SKM-1 treated with dmso at 0.1 percent for 144 hours (cell line): ENCODE results near the gene MACF1.
A peak's percentile ranks its signal among the peaks of the same experiment; 100 is the strongest.
"Not testable (repeated sequence)": the region's sequence is repeated elsewhere in the genome, so short reads cannot be mapped to it uniquely, and the experiment has no call there.

ENCODE experiments used
- DNase-seq: peaks from one replicate; lab custom pipeline; 2025; ENCODE audit not compliant: unreplicated experiment; lab: John Stamatoyannopoulos, UW

Gene MACF1

GRCh38 chr1:39488793-39489566 is 284.5 kb downstream of the MACF1 start:
- DNase-seq, result no peak

- no peak for DNase-seq
These were observed 285.2 kb downstream of the MACF1 start for GRCh38 chr1:39489567-39490239.

- no peak for DNase-seq
These were observed 286.2 kb downstream of the MACF1 start for GRCh38 chr1:39490596-39491145.

- DNase-seq, result peak; percentile 16
These were observed 286.8 kb downstream of the MACF1 start, which contains the start of gene BMP8A for GRCh38 chr1:39491146-39491921. Gene BMP8A (plus strand): TSS chr1:39491636. CDS start chr1:39491992, 356 bp downstream.

DNA sequence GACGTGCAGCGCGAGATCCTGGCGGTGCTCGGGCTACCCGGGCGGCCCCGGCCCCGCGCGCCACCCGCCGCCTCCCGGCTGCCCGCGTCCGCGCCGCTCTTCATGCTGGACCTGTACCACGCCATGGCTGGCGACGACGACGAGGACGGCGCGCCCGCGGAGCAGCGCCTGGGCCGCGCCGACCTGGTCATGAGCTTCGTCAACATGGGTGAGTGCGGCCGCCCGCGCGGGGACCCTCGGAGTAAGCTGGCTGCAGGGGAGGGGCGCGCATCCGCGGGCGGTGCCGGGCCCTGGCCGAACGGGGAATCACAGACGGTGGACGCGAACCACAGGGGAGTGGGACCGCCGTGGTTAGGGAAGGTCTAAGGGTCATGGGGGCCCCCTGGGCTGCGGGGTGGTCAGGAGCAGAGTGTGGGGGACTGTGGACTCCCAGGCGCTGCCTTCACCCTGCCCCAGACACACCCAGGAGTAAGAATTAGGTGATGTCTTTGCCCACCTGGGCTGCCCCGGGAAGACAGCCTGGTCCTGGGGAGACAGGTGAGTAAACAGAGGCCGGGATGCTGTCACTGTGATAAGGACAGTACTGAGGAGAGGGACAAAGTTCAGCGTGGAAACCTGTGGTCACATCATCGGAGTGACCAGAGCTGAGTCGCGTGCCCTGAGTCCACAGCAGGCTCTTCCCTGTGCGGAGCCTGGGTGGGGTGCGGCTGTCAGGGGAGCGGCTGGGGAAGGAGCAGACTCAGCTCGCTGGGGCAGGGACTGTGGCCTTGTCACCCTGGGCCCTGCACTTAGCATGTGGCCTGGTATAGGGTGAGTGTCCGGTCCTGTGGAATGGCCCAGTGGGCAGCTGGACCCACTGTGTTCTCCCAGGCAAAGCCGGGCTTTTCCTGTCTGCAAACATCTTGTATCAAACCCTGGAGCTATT is 287.9 kb downstream of the MACF1 start:
- not testable (repeated sequence) for DNase-seq

- DNase-seq, result not testable (repeated sequence)
These were observed 288.7 kb downstream of the MACF1 start for GRCh38 chr1:39493043-39493810.

- DNase-seq, result no peak
These were observed 290.3 kb downstream of the MACF1 start for GRCh38 chr1:39494671-39495410.

DNA sequence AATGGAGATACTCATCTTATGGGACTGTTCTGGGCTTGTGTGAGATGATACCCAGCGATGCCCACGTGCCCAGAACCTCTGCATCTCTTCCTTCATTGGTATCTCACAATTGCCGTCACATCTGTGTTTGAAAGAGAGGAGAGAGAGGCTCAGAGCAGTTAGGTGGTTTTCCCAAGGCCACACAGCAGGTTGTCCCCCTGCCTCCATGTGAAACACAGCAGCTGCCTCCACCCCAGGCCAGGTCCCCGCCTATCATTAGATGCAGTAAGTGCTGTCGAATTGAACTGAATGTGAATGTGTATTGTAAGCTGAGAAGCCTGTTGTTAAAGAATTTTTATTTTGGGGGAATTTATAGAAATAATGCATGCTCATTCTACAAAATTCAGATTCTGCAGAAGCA is 292.0 kb downstream of the MACF1 start:
- DNase-seq, result not testable (repeated sequence)

- DNase-seq, result no peak
These were observed 293.1 kb downstream of the MACF1 start for GRCh38 chr1:39497585-39497984.

DNA sequence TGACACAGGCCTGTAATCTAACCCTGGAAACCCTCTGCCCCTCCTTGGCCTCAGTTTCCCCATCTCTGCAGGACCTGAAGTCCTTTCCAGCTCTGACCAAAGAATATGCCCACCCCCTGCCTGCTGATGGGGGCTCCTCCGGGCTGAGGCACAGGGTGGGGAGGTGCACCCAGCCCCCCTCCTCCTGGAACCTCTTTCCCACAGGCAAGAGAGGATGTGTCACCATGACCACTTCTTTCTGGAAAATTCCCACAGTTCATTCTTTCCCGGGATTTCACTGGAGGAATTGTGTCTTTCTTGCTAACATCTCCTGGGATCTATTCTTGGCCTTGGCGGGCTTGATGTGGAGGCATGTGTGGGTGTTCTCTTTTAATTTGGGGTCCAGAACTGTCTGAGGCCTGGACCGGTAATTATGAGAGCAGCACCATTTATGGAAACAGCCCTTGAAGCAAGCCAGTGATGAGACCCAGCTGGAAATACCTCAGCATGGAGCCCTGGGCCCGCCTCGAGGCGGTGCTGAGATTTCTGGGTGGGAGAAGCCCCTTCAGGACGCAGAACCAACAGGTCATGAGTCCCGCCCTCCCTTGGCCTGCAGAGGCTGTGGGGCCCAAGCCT is 293.7 kb downstream of the MACF1 start:
- not testable (repeated sequence) for DNase-seq

- DNase-seq, result not testable (repeated sequence)
These were observed 294.3 kb downstream of the MACF1 start for GRCh38 chr1:39498821-39499220.

DNA sequence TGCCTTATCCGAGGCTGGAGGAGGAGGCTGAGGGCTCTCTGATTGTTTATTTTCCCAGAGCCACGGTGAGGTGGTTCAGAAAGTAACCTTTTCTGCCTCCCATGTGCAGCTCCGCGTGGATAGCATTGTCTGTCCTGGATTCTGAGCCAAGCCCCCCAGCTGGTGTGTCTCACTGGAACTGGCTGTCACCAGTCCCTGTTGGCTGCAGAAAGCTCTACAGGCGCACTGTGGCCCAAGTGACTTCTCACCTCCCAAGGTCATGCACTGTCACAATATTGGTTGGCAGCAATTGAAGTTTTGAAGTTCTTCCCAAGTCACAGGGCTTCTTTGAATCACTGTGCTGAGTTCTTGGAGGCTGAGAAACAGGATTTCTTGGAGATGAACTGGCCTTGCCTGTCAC is 295.2 kb downstream of the MACF1 start:
- DNase-seq, result no peak

DNA sequence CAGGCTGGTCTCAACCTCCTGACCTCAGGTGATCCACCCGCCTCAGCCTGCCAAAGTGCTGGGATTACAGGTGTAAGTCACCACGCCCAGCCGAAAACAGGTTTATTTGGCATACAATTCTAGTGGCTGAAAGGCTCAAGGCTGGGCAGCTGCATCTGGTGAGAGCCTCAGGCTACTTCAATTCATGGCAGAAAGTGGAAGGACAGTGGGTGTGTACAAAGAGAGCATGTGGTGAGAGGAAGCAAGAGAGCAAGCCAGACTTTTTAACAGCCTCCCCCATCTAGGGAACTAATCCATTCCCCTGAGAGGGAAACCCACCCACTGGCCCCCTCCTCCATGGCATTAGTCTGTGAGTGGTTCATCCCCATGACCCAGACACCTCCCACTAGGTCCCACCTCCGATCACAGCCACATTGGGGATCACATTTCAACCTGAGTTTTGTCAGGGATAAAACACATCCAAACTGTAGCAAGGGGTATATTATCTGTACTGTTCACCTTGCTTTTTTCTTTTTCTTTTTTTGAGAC is 296.4 kb downstream of the MACF1 start:
- DNase-seq, result no peak

GRCh38 chr1:39501666-39502065 is 297.2 kb downstream of the MACF1 start:
- DNase-seq, result no peak

DNA sequence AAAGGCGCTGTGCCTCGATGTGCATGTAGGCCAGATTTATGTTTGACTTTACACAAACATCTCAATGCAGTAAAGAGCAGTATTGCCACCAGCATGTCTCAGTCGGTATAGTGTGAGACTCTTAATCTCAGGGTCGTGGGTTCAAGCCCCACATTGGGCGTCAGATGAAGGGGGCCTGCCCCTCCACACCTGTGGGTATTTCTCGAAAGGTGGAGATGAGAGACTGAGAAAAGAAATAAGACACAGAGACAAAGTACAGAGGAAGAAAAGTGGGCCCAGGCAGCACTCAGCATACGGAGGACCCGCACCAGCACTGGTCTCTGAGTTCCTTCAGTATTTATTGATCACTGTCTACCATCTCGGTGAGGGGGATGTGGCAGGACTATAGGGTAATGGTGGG is 299.9 kb downstream of the MACF1 start:
- not testable (repeated sequence) for DNase-seq

GRCh38 chr1:39505289-39505688 is 300.8 kb downstream of the MACF1 start:
- no peak for DNase-seq

GRCh38 chr1:39507230-39507928 is 302.9 kb downstream of the MACF1 start:
- no peak for DNase-seq
